K562 (cell line): ENCODE data around the gene NRXN3. TPM values are rescaled to one million over a fixed set of nuclear protein-coding genes. Genes with fewer than 3 reads are reported as not detected.

Experiments
- ATAC-seq: fragments of 200-7000 bp; cut with Tn5 transposase; 3 replicates; pipeline ENCODE4 v1.9.1; 2020; ENCODE audit warnings: moderate library complexity
- BruUV-seq: library from RNA; stranded (reverse); fragments of 400-500 nt; replicated peaks from 2 replicates; lab custom pipeline; 2021; lab: Mats Ljungman, UMichigan
- CTCF ChIA-PET: fragments of 300-600 bp; formaldehyde crosslinking; extraction: SDS; loops from one replicate; lab custom pipeline; 2021; ENCODE audit warnings: low intra/inter-chr PET ratio; lab: Yijun Ruan, JAX
- POLR2A ChIA-PET: fragments of 300-600, 350-650 bp; sonication (Branson Sonifier 250); formaldehyde crosslinking; extraction: SDS; loops from one replicate; lab custom pipeline; 2021; ENCODE audit warnings: antibody characterized with exemption, inconsistent platforms; lab: Yijun Ruan, JAX
- DNase-seq, 4 experiments: peaks; one replicate each; pipeline versions ENCODE4 v3.0.0 to v3.0.0-alpha.2; 2011 to 2018; ENCODE audit warnings: low spot score in 3 of 4, mixed read lengths in 3 of 4; ENCODE audit errors: extremely low read depth in 1 of 4
- FAIRE-seq: peaks from 2 replicates; lab custom pipeline; 2011; peaks lifted over from hg19 to GRCh38; lab: Jason Lieb, UNC
- H2AFZ ChIP-seq: 2 replicates; pipeline ENCODE4 v1.6.0; 2011; ENCODE audit warnings: low read depth, low read length, control low read depth, inconsistent platforms
- H3K27ac ChIP-seq: fragments of 200-600 bp; 3 replicates; pipeline ENCODE4 v1.8.0; 2011; ENCODE audit warnings: low read depth, mild to moderate bottlenecking, control low read depth, inconsistent platforms, low read length, moderate library complexity, mixed read lengths; ENCODE audit errors: extremely low read depth
- H3K27me3 ChIP-seq, 2 experiments: fragments of 300-600 bp in 1 of 2; 2 replicates in 1 of 2; 3 replicates in 1 of 2; pipeline versions ENCODE4 v1.6.0 to v1.8.0; 2011; ENCODE audit warnings: inconsistent platforms in 2 of 2, low read length in 2 of 2, mild to moderate bottlenecking in 1 of 2, mixed read lengths in 1 of 2, moderate library complexity in 1 of 2; ENCODE audit not compliant: control insufficient read depth in 2 of 2, insufficient read depth in 2 of 2
- H3K36me3 ChIP-seq: fragments of 300-600 bp; 3 replicates; pipeline ENCODE4 v1.8.0; 2011; ENCODE audit warnings: mild to moderate bottlenecking, low read length, inconsistent platforms; ENCODE audit not compliant: control insufficient read depth, insufficient read depth
- H3K4me1 ChIP-seq, 2 experiments: fragments of 200-600 bp in 1 of 2; replicated peaks in 1 of 2; 2 replicates in 1 of 2; 3 replicates in 1 of 2; pipeline versions ENCODE4 v1.5.1 to v1.8.0; 2011; ENCODE audit warnings: inconsistent platforms in 2 of 2, low read length in 2 of 2, mild to moderate bottlenecking in 1 of 2, mixed read lengths in 1 of 2, moderate library complexity in 1 of 2; ENCODE audit not compliant: control insufficient read depth in 2 of 2, insufficient read depth in 2 of 2
- H3K4me2 ChIP-seq: 2 replicates; pipeline ENCODE4 v1.6.1; 2011; ENCODE audit warnings: low read length, control low read depth, inconsistent platforms, mixed read lengths; ENCODE audit not compliant: insufficient read depth
- H3K4me3 ChIP-seq: fragments of 200-600 bp; sonication (generic), shearing (Covaris generic); 2 replicates; pipeline ENCODE4 v1.5.1; 2016; ENCODE audit warnings: control low read depth, inconsistent platforms
- H3K79me2 ChIP-seq: fragments of 200-600 bp; 3 replicates; pipeline ENCODE4 v1.8.0; 2011; ENCODE audit warnings: low read length, inconsistent platforms; ENCODE audit not compliant: control insufficient read depth, insufficient read depth
- H3K9ac ChIP-seq, 2 experiments: 2 replicates each; pipeline versions ENCODE4 v1.6.0 to v1.6.1; 2011; ENCODE audit warnings: low read depth in 2 of 2, low read length in 2 of 2, control low read depth in 1 of 2, inconsistent platforms in 1 of 2, mild to moderate bottlenecking in 1 of 2, mixed read lengths in 1 of 2; ENCODE audit not compliant: insufficient read depth in 1 of 2
- H3K9me1 ChIP-seq: one replicate; pipeline ENCODE4 v1.6.0; 2011; ENCODE audit warnings: inconsistent platforms, mild to moderate bottlenecking, low read length, moderate library complexity; ENCODE audit not compliant: control insufficient read depth, insufficient read depth
- H3K9me3 ChIP-seq: replicated peaks from 2 replicates; pipeline ENCODE4 v1.5.1; 2011; ENCODE audit warnings: low read depth, low read length, inconsistent platforms; ENCODE audit not compliant: control insufficient read depth, insufficient read depth
- H4K20me1 ChIP-seq: replicated peaks from 2 replicates; pipeline ENCODE4 v1.6.1; 2011; ENCODE audit warnings: low read length, inconsistent platforms, mixed read lengths; ENCODE audit not compliant: control insufficient read depth, insufficient read depth
- FOXP4 ChIP-seq: sonication (generic); formaldehyde crosslinking; IDR thresholded peaks from 2 replicates; pipeline ENCODE4 v1.8.0; 2022; ENCODE audit warnings: mild to moderate bottlenecking, missing genetic modification reagents, borderline replicate concordance
- JUN ChIP-seq, 2 experiments: sonication (generic) in 1 of 2; formaldehyde crosslinking in 1 of 2; IDR thresholded peaks; 2 replicates each; pipeline versions ENCODE4 v1.6.1 to v1.8.0; 2012 to 2022; ENCODE audit warnings: borderline replicate concordance in 2 of 2, mild to moderate bottlenecking in 2 of 2, improper control_type of control experiment in 1 of 2, low read depth in 1 of 2, low read length in 1 of 2, missing genetic modification reagents in 1 of 2
- MYNN ChIP-seq, 2 experiments: sonication (generic); formaldehyde crosslinking in 1 of 2; IDR thresholded peaks; 2 replicates each; pipeline versions ENCODE4 v1.5.0 to v1.6.1; 2016 to 2020; ENCODE audit warnings: antibody characterized with exemption in 1 of 2, missing genetic modification reagents in 1 of 2
- NEUROD1 ChIP-seq: fragments of 150-350 bp; IDR thresholded peaks from 2 replicates; pipeline ENCODE4 v1.6.1; 2014; ENCODE audit warnings: borderline replicate concordance, low read length, low read depth; ENCODE audit not compliant: partially characterized antibody
- NFXL1 ChIP-seq: fragments of 450-650 bp; formaldehyde crosslinking; IDR thresholded peaks from 2 replicates; pipeline ENCODE4 v1.4.0; 2021; ENCODE audit warnings: mild to moderate bottlenecking
- STAT6 ChIP-seq: sonication (generic); formaldehyde crosslinking; IDR thresholded peaks from 2 replicates; pipeline ENCODE4 v1.8.1; 2023; ENCODE audit warnings: mild to moderate bottlenecking, missing genetic modification reagents
- U2AF2 ChIP-seq: fragments of 200-400 bp; formaldehyde crosslinking; optimal IDR thresholded peaks from 2 replicates; pipeline ENCODE3; 2017; ENCODE audit warnings: low read depth, mild to moderate bottlenecking, low read length
- USF1 ChIP-seq: sonication (generic); formaldehyde crosslinking; IDR thresholded peaks from 2 replicates; pipeline ENCODE4 v1.9.0; 2022; ENCODE audit warnings: mild to moderate bottlenecking, missing genetic modification reagents
- ZNF707 ChIP-seq: fragments of 250-450 bp; sonication (Bioruptor Pico); conservative IDR thresholded peaks from 2 replicates; pipeline ENCODE4 v1.8.0; 2022; ENCODE audit warnings: inconsistent platforms, mild to moderate bottlenecking, moderate library complexity
- WGBS: fragments of 100-300 bp; shearing (Covaris generic); methylation state at CpG from one replicate; pipeline ENCODE4 v1.1.6; 2016; ENCODE audit warnings: low coverage, mixed read lengths; ENCODE audit not compliant: insufficient coverage; ENCODE audit errors: missing lambda C conversion rate; 5-methylcytosine and 5-hydroxymethylcytosine counted together
- in situ Hi-C: fragments of 300-500 bp; cut with MboI; formaldehyde crosslinking; loops from 4 replicates; pipeline ENCODE4 v1.15.0; 2018; ENCODE audit warnings: inconsistent platforms, mixed read lengths
- intact Hi-C: fragments of 100-400 bp; cut with micrococcal nuclease; formaldehyde crosslinking; loops from 2 replicates; pipeline ENCODE4 v1.14.2; 2022
- polyA plus RNA-seq, 8 experiments: library from polyadenylated mRNA; depleted of rRNA in 4 of 8; stranded (reverse) in 5 of 8; unstranded in 3 of 8; fragments of >200 nt; fragmentation: Nextera tagmentation in 2 of 8; fragmentation: Illumina TruSeq in 1 of 8; extraction: Ambion mirVana in 2 of 8; extraction: Trizol in 1 of 8; gene quantifications; 2 replicates each; pipeline versions ENCODE4 v1.2.1 to v1.2.3, GENCODE V29; 2011 to 2014; ENCODE audit warnings: inconsistent platforms in 1 of 8, missing spikeins in 1 of 8
- total RNA-seq, 7 experiments: library from RNA; depleted of rRNA in 6 of 7; stranded (reverse); fragments of >200 nt in 6 of 7; fragmentation: Illumina TruSeq in 2 of 7; extraction: Trizol in 2 of 7; gene quantifications; 2 replicates each; pipeline versions ENCODE4 v1.2.1 to v1.2.3, GENCODE V29; 2011 to 2021; ENCODE audit warnings: low replicate concordance in 1 of 7

Gene NRXN3
- total and polyA plus RNA-seq, 9 of the 15 experiments (the other 6 are each of a cell fraction or from before 2014, with no cell fraction given): 0.09 TPM; not detected in 8

- TF ChIP-seq STAT6 (CRISPR knock-in tag) (no peak), JUN (IDR thresholded peaks at IDR 0.05; ENCODE audit: borderline replicate concordance, low read depth, low read length) (no peak), JUN (CRISPR knock-in tag; IDR thresholded peaks at IDR 0.05; ENCODE audit: borderline replicate concordance) (no peak), USF1 (CRISPR knock-in tag) (no peak), MYNN (IDR thresholded peaks at IDR 0.05) (no peak), MYNN (CRISPR knock-in tag; IDR thresholded peaks at IDR 0.05) (no peak), NFXL1 (CRISPR knock-in tag) (no peak)
- TF ChIP-seq, all 486 proteins: peak for 0
Measured at GRCh38 chr14:79855789-79856188, 1685.6 kb downstream of the NRXN3 start (continued).

- POLR2A ChIA-PET: no interaction called here
- intact Hi-C loops: no loop called here
- no peak for TF ChIP-seq ZNF707 (CRISPR knock-in tag)
- no peak for TF ChIP-seq NEUROD1
- TF ChIP-seq FOXP4: no peak
- TF ChIP-seq U2AF2: no peak
Measured at GRCh38 chr14:79856381-79856780, 1686.2 kb downstream of the NRXN3 start.

More at GRCh38 chr14:79856381-79856780, 1686.2 kb downstream of the NRXN3 start:
- Histone ChIP-seq H3K4me2 (no peak overlapping the region), H3K4me3 (no peak overlapping the region), H3K27ac (no peak overlapping the region), H2AFZ (no peak overlapping the region), H3K4me1 (no peaks in the 10 kb centered on the region), H3K36me3 (no peaks in the 10 kb centered on the region), H3K27me3 (no peaks in the 10 kb centered on the region), H3K9me1 (no peaks in the 10 kb centered on the region), H4K20me1 (no peaks in the 10 kb centered on the region), H3K9me3 (no peaks in the 10 kb centered on the region), H3K79me2 (no peaks in the 10 kb centered on the region), H3K9ac (no peak overlapping the region)
- FAIRE-seq (no peak), DNase-seq (no peak), ATAC-seq (no peak)
- 0% methylated on average over 1 of the region's 1 CpG for WGBS
- in situ Hi-C loops: no loop called here
- BruUV-seq: no TSS peak
- CTCF ChIA-PET: no interaction called here
